Neural progenitor cell (in vitro differentiated cells): Measurements from ENCODE around the gene HEPACAM.

Source experiments
- CTCF ChIP-seq: fragments of 200-600 bp; sonication (generic); IDR thresholded peaks from 2 replicates; pipeline ENCODE4 v1.5.1; 2017; ENCODE audit warnings: antibody characterized with exemption, mild to moderate bottlenecking
- EZH2 ChIP-seq: fragments of 200-600 bp; sonication (generic); IDR thresholded peaks from 2 replicates; pipeline ENCODE4 v1.6.1; 2017; ENCODE audit warnings: antibody characterized with exemption, mild to moderate bottlenecking, moderate library complexity

- TF ChIP-seq CTCF (no peak), EZH2 (no peak)
Observed at GRCh38 chr11:124898263-124898680, 37.6 kb downstream of the HEPACAM start.
